Prostate gland (tissue), 2 donors: ENCODE results near the gene ITGA11.

Experiments used
- POLR2A ChIP-seq: fragments of 450-650 bp; IDR thresholded peaks from one replicate; pipeline ENCODE4 v1.6.1; 2016; ENCODE audit warnings: antibody characterized with exemption, mild to moderate bottlenecking
- POLR2AphosphoS5 ChIP-seq: sonication (generic); formaldehyde crosslinking; IDR thresholded peaks from one replicate; pipeline ENCODE4 v1.6.1; 2017; ENCODE audit warnings: antibody characterized with exemption
- TF ChIP-seq, protein P1 (sequence below), 4 experiments: fragments of 200-600 bp in 2 of 4; fragments of 450-650 bp in 2 of 4; sonication (generic) in 2 of 4; IDR thresholded peaks; 1 replicate in 3 of 4; 2 replicates in 1 of 4; pipeline ENCODE4 v1.5.1; 2016 to 2019; ENCODE audit warnings: antibody characterized with exemption in 4 of 4, mild to moderate bottlenecking in 2 of 4, moderate library complexity in 2 of 4

GRCh38 chr15:68375191-68375631 lies 56.8 kb downstream of the ITGA11 start:
- TF ChIP-seq, protein P1, sequence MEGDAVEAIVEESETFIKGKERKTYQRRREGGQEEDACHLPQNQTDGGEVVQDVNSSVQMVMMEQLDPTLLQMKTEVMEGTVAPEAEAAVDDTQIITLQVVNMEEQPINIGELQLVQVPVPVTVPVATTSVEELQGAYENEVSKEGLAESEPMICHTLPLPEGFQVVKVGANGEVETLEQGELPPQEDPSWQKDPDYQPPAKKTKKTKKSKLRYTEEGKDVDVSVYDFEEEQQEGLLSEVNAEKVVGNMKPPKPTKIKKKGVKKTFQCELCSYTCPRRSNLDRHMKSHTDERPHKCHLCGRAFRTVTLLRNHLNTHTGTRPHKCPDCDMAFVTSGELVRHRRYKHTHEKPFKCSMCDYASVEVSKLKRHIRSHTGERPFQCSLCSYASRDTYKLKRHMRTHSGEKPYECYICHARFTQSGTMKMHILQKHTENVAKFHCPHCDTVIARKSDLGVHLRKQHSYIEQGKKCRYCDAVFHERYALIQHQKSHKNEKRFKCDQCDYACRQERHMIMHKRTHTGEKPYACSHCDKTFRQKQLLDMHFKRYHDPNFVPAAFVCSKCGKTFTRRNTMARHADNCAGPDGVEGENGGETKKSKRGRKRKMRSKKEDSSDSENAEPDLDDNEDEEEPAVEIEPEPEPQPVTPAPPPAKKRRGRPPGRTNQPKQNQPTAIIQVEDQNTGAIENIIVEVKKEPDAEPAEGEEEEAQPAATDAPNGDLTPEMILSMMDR (IDR thresholded peaks at IDR 0.05) = no peak
- no peak for TF ChIP-seq POLR2A
- TF ChIP-seq POLR2AphosphoS5 = no peak
